Body of pancreas (tissue), 4 donors: ENCODE data around the gene NOM1. TPM values are rescaled to one million over a fixed set of nuclear protein-coding genes. Genes with fewer than 3 reads are reported as not detected.

Experiments
- ATAC-seq: fragments of 150-250 bp; one replicate; pipeline ENCODE4 v1.9.1; 2016
- DNase-seq, 4 donors: peaks; one replicate each; pipeline ENCODE4 v3.0.0-alpha.2; 2019
- H3K27ac ChIP-seq, 4 donors: fragments of 200-600 bp; sonication (generic); 1 replicate in 3 of 4; 2 replicates in 1 of 4; pipeline versions ENCODE4 v1.5.1 to v1.6.1; 2016 to 2019; ENCODE audit warnings: mild to moderate bottlenecking in 1 of 4, mixed read lengths in 1 of 4, moderate library complexity in 1 of 4
- H3K27me3 ChIP-seq, 2 donors: fragments of 200-600 bp; sonication (generic); one replicate each; pipeline ENCODE4 v1.6.0; 2016; ENCODE audit warnings: mild to moderate bottlenecking in 1 of 2
- H3K36me3 ChIP-seq, 2 donors: fragments of 200-600 bp; sonication (generic); replicated peaks in 1 of 2; 2 replicates each; pipeline ENCODE4 v1.5.1; 2016; ENCODE audit warnings: low read depth in 2 of 2; ENCODE audit not compliant: insufficient read depth in 1 of 2
- H3K4me1 ChIP-seq: fragments of 200-600 bp; sonication (generic); one replicate; pipeline ENCODE4 v1.6.0; 2016
- H3K4me3 ChIP-seq, 2 donors: fragments of 200-600 bp; sonication (generic); 1 replicate in 1 of 2; 2 replicates in 1 of 2; pipeline ENCODE4 v1.5.1; 2016 to 2019
- H3K9me3 ChIP-seq, 3 donors: fragments of 200-600 bp; sonication (generic); 1 replicate in 2 of 3; 2 replicates in 1 of 3; pipeline ENCODE4 v1.5.1; 2016
- CTCF ChIP-seq, 7 experiments: fragments of 450-650 bp in 4 of 7; fragments of 200-600 bp in 3 of 7; sonication (generic) in 3 of 7; IDR thresholded peaks; one replicate each; pipeline ENCODE4 v1.5.1; 2016 to 2019; ENCODE audit warnings: antibody characterized with exemption in 7 of 7
- POLR2A ChIP-seq, 3 donors: fragments of 450-650 bp; IDR thresholded peaks; one replicate each; pipeline ENCODE4 v1.6.1; 2016; ENCODE audit warnings: antibody characterized with exemption in 3 of 3, mild to moderate bottlenecking in 2 of 3
- WGBS, 2 donors: methylation state at CpG; one replicate each; pipeline ENCODE4 v1.1.5; 2017; 5-methylcytosine and 5-hydroxymethylcytosine counted together
- intact Hi-C: fragments of 100-400 bp; cut with DNase I; formaldehyde crosslinking; loops from one replicate; pipeline ENCODE4 v1.15.1; 2023
- total RNA-seq, 2 donors: library from RNA; depleted of rRNA; stranded (reverse); fragments of >200 nt; gene quantifications; one replicate each; pipeline ENCODE4 v1.1.0, GENCODE V29; 2016

Gene NOM1
- total RNA-seq, 2 donors from 2014 or later, result 23.1 to 28.0 TPM

- WGBS, 2 donors, result 55 to 63% methylated on average over 8 to 11 of the region's 11 CpGs
- Histone ChIP-seq H3K27me3 (peaks cover 0 to 19% of the 10 kb centered on the region in 2 donors), H3K9me3 (no peaks in the 10 kb centered on the region), H3K4me1 (peaks cover 33% of the 10 kb centered on the region), H3K27ac (no peak overlapping the region), H3K36me3 (no peaks in the 10 kb centered on the region), H3K4me3 (no peak overlapping the region)
- ATAC-seq (no peak), DNase-seq (no peak)
- TF ChIP-seq CTCF (IDR thresholded peaks at IDR 0.05) (no peak), POLR2A (IDR thresholded peaks at IDR 0.05) (no peak)
- intact Hi-C loops, result no loop called here
Observed at GRCh38 chr7:157017149-157017548, 67.6 kb downstream of the NOM1 start.

- no peak overlapping the region for H3K4me3 ChIP-seq
- TF ChIP-seq POLR2A (IDR thresholded peaks at IDR 0.05), result no peak
- TF ChIP-seq CTCF (IDR thresholded peaks at IDR 0.05), result no peak
- peaks cover 31% of the 10 kb centered on the region for H3K4me1 ChIP-seq
- intact Hi-C loops, result no loop called here
- no peaks in the 10 kb centered on the region for H3K9me3 ChIP-seq
- no peak overlapping the region for H3K27ac ChIP-seq
- 31 to 65% methylated on average over 15 to 40 of the region's 48 CpGs for WGBS, 2 donors
- DNase-seq, result no peak
- H3K36me3 ChIP-seq, result no peaks in the 10 kb centered on the region
- peaks cover 0 to 19% of the 10 kb centered on the region in 2 donors for H3K27me3 ChIP-seq
- ATAC-seq, result no peak
Observed at GRCh38 chr7:157017603-157018327, 68.3 kb downstream of the NOM1 start.

- TF ChIP-seq CTCF (IDR thresholded peaks at IDR 0.05) (no peak), POLR2A (IDR thresholded peaks at IDR 0.05) (no peak)
- H3K27ac ChIP-seq, result peak overlapping the region in 1 of 4 donors; percentile 55
- ATAC-seq (no peak), DNase-seq (no peak)
- peaks cover 33% of the 10 kb centered on the region for H3K4me1 ChIP-seq
- H3K9me3 ChIP-seq, result no peaks in the 10 kb centered on the region
- H3K36me3 ChIP-seq, result no peaks in the 10 kb centered on the region
- 39 to 79% methylated on average over 36 to 47 of the region's 49 CpGs for WGBS, 2 donors
- intact Hi-C loops, result no loop called here
- peaks cover 0 to 19% of the 10 kb centered on the region in 2 donors for H3K27me3 ChIP-seq
- no peak overlapping the region for H3K4me3 ChIP-seq
Observed at GRCh38 chr7:157018328-157018996, 69.0 kb downstream of the NOM1 start.

- 19 to 23% methylated on average over 10 to 48 of the region's 50 CpGs for WGBS, 2 donors
- intact Hi-C loops, result no loop called here
- Histone ChIP-seq H3K36me3 (no peaks in the 10 kb centered on the region), H3K27ac (peak overlapping the region in 3 of 4 donors; percentile 2 to 55 (median 17)), H3K9me3 (no peaks in the 10 kb centered on the region), H3K27me3 (peaks cover 0 to 19% of the 10 kb centered on the region in 2 donors), H3K4me1 (peaks cover 27% of the 10 kb centered on the region), H3K4me3 (no peak overlapping the region)
- ATAC-seq, result peak; percentile 43
- peak in 2 of 4 donors; percentile 37 to 44 for DNase-seq
- no peak for TF ChIP-seq CTCF (IDR thresholded peaks at IDR 0.05)
- TF ChIP-seq POLR2A (IDR thresholded peaks at IDR 0.05), result peak in 1 of 3 donors; percentile 16
Observed at GRCh38 chr7:157018997-157019608, 69.6 kb downstream of the NOM1 start.
